Activated CD4-positive, CD25-positive, alpha-beta regulatory T cell (primary cell): ENCODE results near the gene GFRA1.

Experiments used
- DNase-seq, 4 experiments: peaks; one replicate each; lab custom pipeline; 2025; lab: John Stamatoyannopoulos, UW

The GFRA1 gene

DNA sequence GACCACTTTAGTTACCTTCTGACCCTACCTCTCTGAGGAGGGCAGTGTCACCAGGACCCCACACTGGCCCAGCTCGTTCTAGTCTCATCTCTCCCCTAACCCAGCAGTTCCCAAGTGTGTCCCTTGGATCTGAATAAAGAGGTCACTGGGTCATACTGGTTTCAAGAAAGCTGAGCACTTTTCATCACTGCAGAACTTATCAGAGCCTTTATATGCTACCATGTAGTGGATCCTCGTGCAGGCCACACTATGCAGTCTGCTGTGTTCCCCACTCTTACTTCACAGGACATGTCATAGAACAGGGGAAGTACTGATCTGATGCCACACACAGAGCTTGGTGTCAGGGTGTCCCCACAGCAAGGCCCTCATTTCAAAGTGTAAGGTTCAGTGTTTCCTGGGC lies 113.8 kb downstream of the GFRA1 start:
- no peak for DNase-seq

DNA sequence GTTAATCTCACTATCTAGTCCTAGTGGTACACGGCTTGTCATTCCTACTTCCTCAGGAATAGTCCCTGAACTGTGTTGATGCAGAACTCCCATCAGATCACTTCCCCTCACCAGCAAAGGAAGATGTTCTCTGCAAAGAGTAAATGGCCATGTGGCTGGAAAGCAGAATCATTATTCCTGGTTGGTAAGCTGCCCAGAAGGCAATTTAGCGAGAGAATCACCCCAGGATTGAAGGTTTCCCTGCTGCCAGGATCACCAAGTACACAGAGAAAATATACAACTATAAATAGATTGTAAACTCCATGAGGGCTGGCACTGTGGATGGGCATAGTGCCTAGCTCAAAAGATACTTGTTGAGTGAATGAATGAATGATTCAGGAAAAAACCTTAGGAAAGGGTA lies 115.0 kb downstream of the GFRA1 start:
- DNase-seq: no peak

DNA sequence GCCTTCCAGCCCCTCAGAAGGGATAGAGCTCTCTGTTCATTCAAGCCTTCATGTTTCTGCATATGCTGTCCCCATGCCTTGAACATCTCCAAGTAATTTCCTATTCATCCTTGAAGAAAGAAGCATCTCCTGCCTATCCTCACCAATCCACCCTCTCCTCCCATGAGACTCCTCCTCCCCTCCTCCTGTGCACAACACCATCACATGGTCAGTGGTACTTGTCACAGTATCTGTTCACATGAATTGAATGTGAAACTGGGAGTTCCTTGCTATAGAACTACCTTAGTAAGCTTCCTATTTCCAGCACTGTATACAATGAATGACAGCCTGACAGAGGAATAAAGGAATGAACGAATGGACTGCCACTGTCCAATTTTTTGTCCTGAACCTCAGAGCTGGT lies 115.5 kb downstream of the GFRA1 start:
- DNase-seq: no peak

DNA sequence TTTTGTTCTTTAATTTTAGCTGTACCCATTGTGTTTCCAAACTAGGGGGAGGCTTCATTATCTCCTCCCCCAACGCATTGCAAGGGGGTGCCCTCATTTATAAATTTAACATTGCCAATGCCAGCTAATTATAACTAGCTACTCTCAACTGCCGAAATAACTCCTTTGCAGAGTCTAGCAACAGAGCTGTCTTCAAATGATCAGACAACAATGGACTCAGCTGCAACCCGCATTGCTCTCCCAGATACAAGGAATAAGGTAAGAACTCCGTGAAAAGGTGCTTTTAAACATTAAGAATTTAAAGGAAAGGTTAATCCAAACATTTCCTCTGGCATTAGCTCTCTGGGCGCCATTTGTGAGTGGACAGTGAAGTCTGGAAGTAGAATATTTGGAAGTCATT lies 116.2 kb downstream of the GFRA1 start:
- DNase-seq: no peak

DNA sequence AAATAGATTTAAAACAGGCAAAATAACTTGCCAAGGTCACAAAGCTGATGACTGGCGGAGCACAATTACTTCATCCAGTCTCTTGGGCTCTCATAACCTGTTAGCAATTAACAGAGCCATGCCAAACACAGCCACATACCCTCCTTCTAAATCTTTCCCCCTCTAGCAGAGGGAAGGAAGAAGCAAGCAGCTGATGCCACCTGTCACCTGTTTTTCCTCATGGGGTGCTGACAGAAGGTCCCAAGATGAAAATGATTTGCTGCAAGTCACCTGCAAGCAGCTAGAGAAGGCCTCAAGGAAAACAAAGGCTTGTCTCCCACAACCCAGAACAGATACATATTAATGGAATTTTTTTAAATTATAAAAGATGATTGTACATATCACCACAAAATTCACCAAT lies 117.8 kb downstream of the GFRA1 start:
- no peak for DNase-seq

DNA sequence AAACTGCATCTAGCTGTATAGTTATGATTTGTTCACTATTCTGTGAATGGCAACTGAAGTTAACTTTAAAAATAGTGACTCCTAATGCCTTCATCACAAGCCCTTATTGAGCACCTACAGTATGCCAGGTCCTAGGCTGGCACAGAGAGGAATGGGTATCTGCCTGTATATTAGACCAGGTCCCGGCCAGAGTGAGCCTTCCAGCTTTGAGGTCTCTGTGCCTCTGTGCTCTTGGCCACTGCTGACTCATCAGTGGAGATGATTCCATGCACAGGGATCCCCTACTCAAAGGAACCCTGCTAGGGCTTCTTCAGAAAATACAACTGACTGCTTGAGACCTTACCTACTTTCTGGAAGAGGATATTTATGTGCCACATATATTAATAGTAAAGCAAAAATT lies 118.4 kb downstream of the GFRA1 start:
- DNase-seq: no peak

DNA sequence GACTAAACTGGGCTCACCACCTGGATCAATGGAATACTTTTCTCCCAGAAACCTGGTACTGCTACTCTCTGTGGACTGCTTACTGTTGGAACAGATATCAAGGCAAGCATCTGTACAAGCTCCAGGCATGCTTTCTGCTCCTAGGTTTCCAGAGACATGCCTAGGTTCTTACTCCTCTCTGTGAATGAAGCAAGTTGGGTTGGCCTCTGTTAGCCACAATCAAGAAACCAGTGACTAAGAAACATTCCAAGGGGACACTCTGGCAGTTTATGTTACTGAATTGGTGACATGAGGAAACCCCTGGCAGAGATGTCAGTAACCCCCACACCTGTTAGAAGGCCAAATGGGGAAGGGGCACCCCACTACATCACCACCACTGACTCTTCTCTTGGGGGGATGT lies 121.9 kb downstream of the GFRA1 start:
- no peak for DNase-seq

DNA sequence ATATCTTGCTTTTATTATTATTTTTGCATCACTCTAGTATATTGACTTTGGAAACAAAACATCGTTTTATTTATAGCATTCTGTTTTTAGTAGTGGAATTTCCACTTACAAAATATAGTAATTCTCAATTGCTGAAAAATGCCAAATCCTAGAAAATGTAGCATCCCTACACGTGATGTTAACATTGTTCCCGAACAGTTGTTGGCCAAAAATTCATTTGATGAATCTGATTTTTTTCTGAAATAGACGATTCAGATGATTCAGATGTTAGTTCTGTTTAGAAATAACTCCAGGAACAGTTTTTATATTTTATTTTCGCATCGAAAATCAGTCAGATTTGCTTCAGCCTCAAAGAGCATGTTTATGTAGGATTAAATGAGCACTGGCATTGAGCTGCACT lies 122.4 kb downstream of the GFRA1 start:
- no peak for DNase-seq

DNA sequence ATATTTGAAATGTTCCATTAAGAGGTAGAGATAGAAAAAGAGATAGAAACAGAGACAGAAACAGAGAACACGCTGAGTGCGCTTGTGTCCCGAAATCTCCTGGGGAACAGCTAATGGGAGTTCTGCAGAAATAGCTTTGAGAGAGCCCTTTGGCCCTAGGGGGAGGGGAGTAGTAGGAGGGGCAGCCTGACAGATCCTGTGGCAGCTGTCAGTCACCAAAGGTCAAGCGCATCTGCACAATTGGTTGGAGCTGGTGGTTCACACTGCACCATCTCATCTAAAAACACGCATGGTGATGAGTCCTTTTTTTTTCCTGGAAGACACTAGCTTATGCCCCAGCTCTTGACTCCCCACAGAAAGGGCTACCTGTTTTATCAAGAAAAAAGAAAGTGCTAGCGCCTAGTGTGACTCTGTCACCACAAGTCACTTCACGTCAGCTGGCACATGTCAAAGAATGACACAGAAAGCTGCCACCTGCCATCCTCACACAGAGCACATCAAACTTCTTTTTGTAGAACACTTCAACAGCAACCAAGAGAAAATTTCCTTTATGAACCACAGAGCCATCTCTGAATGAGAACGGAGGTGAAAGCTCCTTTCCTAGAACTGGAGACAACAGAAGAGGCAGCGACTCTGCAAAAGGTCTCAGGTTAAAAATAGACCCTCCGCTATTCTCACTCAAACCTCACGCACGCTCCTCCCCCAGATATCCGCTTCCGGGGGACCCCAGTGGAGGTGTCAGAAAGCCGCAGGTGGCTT lies 125.7 kb downstream of the GFRA1 start:
- DNase-seq: no peak

DNA sequence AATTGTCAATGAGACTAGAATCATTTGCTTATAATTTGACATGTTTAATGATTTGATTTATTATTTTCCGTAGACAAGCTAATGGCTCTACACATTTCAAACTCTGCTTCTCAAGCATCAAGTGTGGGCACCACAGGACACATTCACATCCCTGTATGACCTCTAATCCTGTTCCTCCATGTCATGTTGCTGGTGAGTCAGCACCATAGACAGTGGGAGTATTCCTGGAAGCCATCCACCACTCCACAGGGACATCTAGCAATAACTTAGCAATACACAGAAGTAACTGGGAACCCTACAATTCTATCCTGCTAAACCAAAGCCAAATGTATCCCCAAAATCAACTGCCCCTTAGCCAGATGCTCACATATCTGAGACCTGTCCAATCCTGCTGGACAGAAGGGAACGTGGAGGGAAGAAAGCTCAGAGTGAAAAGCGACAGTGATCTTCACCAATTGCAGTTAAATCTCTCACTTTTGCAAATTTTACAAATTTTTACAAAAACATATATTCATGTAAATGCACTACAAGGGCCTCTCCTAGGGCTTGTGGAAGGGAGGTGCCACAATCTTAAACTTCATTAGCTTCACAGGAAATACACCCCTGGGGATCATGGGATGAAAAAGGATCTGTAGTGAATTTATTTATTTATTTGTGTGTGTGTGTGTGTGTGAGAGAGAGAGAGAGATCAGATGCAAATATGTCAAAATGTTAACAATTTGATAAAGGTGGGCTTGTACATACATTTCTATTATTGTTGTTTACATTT lies 126.5 kb downstream of the GFRA1 start:
- no peak for DNase-seq

DNA sequence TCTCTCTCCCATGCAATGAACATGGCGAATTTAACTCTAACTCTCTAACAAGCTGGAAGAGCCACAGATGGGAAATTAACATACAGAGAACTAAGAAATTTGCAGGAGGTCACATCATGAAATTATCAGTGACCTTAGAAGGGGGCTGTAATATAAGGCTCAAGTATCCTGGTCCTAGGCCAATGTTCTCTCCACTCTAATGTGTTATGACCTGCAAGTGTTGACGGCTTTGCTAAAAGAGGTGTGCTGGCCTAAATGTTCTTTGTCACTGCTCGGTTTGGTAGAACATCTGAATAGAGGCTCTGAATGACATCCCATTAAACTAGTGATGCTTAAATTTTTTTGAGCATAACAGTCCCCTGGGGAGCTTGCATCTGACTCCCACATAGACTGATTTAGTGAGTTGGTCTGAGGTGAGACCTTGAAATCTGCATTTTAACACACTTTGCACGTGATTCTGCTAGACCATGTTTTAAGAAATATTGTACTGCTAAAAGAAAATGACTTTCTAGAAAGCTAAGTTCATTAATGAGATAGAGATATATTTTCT lies 129.3 kb downstream of the GFRA1 start:
- DNase-seq: no peak

DNA sequence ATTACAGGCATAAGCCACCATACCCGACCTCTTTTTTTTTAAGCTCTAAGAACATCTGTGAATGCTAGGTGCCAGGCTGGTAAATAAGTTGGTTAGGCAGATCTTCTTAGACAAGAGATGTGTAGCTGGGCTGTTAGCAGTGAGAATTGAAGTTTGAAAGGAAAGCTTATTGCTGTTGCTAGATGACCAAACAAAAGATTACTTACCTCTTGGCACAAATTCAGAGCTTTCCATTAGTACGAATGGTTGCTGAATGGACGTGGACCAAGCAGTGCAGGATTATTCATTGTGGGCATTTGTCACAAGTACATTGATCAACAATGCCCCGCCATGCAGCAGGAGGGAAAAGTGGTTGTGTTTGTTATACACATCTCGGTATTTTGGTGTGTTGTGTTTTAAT lies 131.2 kb downstream of the GFRA1 start:
- DNase-seq: no peak

DNA sequence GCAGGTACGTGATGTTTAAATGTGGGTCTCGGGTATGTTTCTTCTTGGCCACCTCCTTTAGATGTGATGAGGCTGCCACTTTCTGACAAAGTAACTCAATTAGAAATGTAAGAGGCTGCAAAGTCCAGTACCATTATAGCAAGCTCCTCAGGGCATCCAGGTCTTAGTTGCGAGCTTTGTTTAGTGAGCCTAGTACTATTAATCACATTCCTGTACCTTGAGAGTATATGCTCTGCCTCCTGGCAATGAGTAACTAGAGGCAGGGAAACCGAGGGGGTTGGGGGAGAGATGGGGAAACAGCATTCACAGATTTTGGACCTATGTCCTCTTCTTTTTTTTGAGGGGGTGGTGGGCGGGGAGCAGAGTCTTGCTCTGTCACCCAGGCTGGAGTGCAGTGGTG lies 131.8 kb downstream of the GFRA1 start:
- DNase-seq: no peak

DNA sequence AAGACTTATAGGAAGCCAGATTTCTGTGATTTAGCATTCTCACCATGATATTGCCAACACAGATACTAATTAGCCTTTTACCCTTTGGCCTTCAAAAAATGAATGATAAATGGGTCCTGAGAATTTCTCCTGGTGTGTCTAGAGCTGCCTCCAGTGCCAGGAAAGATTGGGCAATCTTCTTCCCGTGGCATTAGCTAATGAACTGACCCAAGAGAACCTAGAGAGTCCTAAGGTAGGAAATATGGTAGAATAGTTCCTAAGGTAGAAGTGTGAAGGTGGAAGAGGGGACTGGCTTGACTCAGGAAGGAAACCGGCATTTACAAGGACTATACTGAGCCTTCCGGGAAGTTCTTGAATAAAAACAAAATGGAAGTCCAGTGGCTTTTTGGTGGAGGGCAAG lies 133.1 kb downstream of the GFRA1 start:
- DNase-seq: no peak

DNA sequence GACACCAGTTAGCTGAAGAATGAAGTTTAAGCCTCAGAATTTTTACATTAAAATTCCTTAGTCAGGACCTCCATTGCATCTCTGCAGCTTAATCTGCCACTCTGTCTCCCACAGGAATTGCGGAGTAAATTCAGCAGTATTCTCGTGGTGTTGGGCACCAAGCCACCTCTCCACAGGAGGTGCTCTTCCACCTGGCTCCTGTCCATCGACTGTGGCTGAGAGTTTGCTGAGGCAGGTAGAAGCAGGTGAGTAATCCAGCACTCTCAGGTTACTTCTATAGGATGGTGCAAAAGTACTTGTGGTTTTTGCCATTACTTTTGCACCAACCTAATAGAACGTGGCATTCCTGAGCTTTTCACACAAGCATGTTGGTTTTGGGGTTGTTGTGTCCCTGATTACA lies 134.1 kb downstream of the GFRA1 start:
- DNase-seq: no peak

DNA sequence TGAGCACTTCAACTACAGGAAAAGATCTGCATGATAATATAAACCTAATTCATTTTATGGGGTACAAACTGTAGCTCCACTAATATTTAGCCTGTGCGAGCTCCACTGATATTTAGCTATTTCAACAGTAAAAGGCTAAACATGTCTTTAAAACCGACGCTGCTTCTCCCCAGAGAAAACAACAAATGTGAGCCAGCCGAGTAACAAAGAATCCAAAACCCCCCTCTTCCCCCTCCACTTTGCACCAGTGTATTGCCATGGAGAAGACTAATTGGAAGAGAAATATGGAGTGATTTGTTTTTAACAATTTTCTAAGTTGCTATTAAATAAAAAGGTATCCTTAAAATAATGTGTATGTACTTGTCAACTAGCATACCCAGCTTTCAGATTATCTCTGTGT lies 136.7 kb downstream of the GFRA1 start:
- no peak for DNase-seq

DNA sequence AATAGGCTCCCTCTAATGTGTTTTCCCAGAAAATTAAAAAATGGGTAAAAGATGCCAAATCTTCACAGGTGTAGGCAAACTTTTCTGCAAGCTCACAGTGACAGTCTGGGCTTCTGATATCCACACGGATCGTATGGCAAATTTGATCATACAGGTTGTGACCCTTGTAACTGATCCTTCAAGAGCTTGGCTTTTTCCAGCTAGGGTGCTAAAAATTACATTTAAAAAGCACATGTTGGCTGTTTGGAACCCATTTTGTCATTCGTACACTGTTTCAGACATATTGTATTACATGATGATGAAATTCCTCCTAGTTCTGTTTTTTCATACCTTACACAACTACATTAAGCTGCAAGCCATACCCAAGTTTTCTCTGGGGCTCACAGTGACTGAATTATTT lies 138.7 kb downstream of the GFRA1 start:
- no peak for DNase-seq

DNA sequence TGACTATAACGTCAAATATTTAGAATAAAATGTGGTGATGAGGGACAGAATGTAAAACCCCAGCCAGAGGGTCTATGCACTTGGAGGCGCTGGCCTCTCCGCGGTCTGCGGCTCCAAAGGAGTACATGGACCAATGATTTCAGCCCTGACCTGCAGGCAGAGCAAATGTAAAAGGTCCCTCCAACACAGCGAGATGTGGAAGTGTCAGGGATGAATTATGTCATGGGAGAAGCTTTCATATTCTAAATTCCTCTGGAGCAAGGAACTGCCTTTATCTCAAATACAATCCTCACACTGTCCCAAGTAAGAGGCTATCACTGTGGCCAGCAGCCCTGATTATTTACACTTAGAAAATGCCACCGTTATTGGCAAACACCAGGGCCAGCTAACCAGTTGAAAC lies 139.4 kb downstream of the GFRA1 start:
- no peak for DNase-seq

DNA sequence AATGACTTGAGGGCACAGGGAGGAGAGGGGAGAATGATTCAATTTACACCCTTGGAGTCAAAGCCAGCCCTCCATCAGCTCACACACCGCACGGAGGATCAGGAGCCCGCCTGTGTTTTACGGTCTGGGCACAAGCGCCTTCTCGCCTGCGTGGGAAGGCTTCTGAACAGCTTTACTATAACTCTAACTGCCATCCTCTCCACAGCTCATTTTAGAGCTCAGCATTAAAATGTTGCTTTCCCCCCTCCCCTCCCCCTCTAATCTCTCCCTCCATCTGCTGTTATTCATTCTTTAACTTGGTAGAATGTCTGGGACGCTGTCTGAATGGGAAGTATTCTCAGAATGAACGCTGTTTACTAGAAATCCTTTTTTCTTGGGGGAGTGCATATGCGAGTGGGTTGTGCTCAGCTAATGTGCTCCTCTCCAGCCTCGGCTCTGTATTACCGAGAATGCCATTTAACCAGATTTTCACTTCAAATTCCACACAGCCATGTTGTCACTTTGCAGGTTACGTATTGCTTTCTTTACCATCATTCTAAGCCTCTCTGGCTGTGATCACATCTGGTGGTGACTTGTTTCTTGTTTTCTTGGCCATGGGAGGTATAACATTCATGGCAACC lies 140.1 kb downstream of the GFRA1 start:
- DNase-seq: no peak

DNA sequence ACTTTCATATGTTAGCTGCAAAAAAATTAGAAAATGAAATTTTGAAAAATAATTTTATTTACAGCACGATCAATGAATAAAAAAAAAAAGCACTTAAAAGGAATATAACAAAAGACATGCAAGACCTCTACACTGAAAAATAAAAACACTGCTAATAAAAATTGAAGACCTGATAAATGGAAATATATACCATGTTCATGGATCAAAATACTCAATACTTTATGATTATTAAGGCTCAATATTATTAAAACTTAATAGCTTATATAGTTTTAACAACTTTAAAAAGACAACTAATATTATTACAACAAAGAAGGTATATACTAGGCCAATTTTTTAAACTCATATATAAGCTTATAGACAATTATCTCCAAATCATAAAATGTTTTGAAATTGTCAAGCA lies 143.0 kb downstream of the GFRA1 start:
- DNase-seq: no peak

DNA sequence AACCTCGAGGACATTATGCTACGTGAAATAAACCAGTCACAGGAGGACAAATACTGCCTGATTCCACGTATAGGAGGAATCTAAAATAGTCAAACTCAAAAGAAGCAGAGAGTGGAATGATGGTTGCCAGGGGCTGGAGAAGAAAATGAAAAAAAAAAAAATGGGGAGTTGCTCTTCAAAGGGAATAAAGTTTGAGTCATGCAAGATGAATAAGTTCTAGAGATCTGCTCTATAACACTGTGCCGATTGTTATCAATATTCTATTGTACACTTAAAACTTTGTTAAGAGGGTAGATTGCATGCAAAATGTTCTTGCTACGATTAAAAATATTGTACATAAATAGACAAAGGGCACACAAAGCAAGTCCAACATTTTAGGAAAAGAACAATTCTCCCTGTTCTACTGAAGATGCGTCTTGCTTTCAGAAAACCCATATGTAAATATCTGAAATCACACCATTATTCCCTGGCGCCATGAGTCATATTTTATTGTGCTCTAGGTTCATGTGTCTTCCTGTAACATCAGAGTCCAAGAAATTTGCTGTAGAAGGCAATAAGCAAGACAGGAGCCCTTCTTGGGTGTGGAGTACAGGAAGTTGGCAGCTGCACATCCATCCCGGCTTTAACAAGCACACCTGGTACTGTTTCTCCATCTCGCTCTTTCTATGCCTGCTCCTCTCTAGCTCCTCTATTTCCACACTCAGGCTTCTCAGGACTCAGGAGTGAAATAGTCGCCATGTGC lies 145.9 kb downstream of the GFRA1 start:
- DNase-seq: no peak

DNA sequence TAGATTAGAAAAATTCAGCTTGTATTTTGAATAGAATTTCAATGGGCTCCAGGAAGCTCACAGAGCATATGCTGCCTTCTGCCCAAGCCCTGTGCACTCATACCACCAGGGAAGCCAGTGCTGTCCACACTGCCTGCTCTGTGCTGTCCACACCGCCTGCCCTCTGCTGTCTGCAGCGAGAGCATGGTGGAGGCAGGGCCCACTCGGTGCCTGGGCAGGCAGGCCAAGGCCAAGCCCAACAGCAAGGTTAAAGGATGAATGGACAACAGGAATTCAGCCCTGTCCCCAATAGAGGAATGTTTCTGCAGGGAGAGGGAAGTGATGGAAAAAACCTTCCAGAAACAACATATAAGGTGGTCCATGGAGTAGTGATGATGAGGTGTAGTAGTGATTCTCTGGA lies 146.8 kb downstream of the GFRA1 start:
- DNase-seq: no peak
